Lower leg skin (tissue), 3 donors: Measurements from ENCODE around the gene MAP2K1.

ENCODE experiments used
- POLR2A ChIP-seq, 2 donors: fragments of 450-650 bp; IDR thresholded peaks; one replicate each; pipeline ENCODE4 v1.6.1; 2016 to 2017; ENCODE audit warnings: antibody characterized with exemption in 2 of 2, mild to moderate bottlenecking in 1 of 2, moderate library complexity in 1 of 2
- TF ChIP-seq, protein P1 (sequence below), 3 donors: fragments of 450-650 bp; IDR thresholded peaks; one replicate each; pipeline ENCODE4 v1.5.1; 2016; ENCODE audit warnings: antibody characterized with exemption in 3 of 3, mild to moderate bottlenecking in 3 of 3, moderate library complexity in 2 of 3

GRCh38 chr15:66462627-66463026 lies 75.9 kb downstream of the MAP2K1 start:
- TF ChIP-seq, protein P1, sequence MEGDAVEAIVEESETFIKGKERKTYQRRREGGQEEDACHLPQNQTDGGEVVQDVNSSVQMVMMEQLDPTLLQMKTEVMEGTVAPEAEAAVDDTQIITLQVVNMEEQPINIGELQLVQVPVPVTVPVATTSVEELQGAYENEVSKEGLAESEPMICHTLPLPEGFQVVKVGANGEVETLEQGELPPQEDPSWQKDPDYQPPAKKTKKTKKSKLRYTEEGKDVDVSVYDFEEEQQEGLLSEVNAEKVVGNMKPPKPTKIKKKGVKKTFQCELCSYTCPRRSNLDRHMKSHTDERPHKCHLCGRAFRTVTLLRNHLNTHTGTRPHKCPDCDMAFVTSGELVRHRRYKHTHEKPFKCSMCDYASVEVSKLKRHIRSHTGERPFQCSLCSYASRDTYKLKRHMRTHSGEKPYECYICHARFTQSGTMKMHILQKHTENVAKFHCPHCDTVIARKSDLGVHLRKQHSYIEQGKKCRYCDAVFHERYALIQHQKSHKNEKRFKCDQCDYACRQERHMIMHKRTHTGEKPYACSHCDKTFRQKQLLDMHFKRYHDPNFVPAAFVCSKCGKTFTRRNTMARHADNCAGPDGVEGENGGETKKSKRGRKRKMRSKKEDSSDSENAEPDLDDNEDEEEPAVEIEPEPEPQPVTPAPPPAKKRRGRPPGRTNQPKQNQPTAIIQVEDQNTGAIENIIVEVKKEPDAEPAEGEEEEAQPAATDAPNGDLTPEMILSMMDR (IDR thresholded peaks at IDR 0.05), result no peak
- no peak for TF ChIP-seq POLR2A (IDR thresholded peaks at IDR 0.05)
